ENCODE results near the gene NUTM2A.
"Not testable (repeated sequence)": the region's sequence is repeated elsewhere in the genome, so short reads cannot be mapped to it uniquely, and the experiment has no call there.

Gene NUTM2A

DNA sequence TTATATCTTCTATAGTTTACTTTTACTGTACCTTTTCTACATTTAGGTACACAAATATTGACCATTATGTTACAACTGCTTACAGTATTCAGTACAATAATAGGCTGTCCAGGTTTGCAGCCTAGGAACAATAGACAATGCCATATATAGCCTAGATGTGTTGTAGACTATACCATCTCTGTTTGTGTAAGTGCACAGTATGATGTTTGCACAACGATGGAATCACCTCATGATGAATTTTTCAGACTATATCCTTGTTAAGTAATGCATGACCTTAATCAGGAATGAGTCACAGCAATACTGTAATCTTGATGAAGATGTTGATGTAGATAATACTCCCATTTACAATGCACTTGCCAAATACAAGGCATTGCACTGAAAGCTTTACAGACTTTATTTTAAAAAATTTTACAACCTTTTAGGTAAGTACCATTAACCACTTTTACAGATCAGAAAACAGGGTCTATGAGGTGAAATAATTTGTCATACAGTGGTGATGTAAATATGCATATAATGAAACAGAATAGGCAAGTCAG, 23.6 kb downstream of the NUTM2A start:
- not testable (repeated sequence) for DNase-seq (ENCODE audit: low read depth in 2 of 2)

DNA sequence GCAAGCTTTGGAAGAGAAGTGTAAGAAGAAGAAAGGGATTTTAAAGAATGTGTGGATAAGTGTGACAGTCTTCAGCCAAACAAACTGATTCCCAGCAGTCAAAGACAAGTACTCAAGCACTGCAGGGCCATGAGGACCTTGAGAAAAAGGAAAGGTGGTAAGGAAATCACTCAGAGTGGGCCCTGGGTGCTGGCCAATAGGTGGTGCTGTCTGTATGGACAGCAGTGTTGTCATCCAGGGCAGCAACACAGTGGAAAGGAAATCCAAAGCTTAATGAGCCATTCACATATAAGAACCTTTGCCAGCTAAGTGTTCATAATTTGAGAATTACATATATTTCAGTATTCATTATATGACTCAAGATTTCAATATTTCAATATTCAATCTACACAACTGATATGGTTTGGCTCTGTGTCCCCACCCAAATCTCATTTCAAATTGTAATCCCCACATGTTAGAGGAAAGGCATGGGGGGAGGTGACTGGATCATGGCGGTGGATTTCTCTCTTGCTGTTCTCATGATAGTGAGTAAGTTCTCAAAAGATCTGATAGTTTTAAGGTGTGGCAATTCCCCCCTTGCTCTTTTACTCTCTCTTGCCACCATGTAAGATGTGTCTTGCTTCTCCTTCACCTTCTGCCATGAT, 55.6 kb downstream of the NUTM2A start:
- not testable (repeated sequence) for DNase-seq (ENCODE audit: low read depth in 2 of 2)
